ENCODE measurements around the gene MYL3. TPM values are rescaled to one million over a fixed set of nuclear protein-coding genes. Genes with fewer than 3 reads are reported as not detected.
"Not testable (repeated sequence)": the region's sequence is repeated elsewhere in the genome, so short reads cannot be mapped to it uniquely, and the experiment has no call there.

Gene MYL3
- total RNA-seq, result 9,164 TPM
- long read RNA-seq, transcript MYL3-201 (7 exons, 924 nt), result major isoform, 2,813 of 4,088 reads
- long read RNA-seq, transcript MYL3-202 (6 exons, 1,012 nt), result minor isoform, 695 of 4,088 reads
- long read RNA-seq, partial matches to known transcripts, result 390 of 4,088 reads
- long read RNA-seq, other reads (novel, unspliced or antisense), result 190 of 4,088 reads

GRCh38 chr3:46863261-46863782 lies at the start of gene MYL3:
Gene MYL3, minus strand, starts transcription at chr3:46863444. Its CDS starts 54 bp downstream, at chr3:46863390.
- DNase-seq (peak; percentile 80), ATAC-seq (peak; percentile 56)
- intact Hi-C loops (cut with micrococcal nuclease), result no loop called here

- DNase-seq, result no peak
- no peak for ATAC-seq
- intact Hi-C loops (cut with micrococcal nuclease), result loop anchor here (5.0 kb wide), 1 partner anchor 206 kb away; no protein-coding TSS in a partner anchor
Measured at GRCh38 chr3:46912986-46913385, 49.7 kb upstream of the MYL3 start.

- not testable (repeated sequence) for ATAC-seq
Measured at GRCh38 chr3:46910914-46911313, 47.7 kb upstream of the MYL3 start.

GRCh38 chr3:46910166-46910760 lies 47.0 kb upstream of the MYL3 start:
- intact Hi-C loops (cut with micrococcal nuclease), result loop anchor here (5.0 kb wide), 1 partner anchor 203 kb away; no protein-coding TSS in a partner anchor
- DNase-seq (peak; percentile 14), ATAC-seq (no peak)

More at GRCh38 chr3:46910914-46911313, 47.7 kb upstream of the MYL3 start:
- intact Hi-C loops (cut with micrococcal nuclease), result loop anchor here (5.0 kb wide), 1 partner anchor 204 kb away; no protein-coding TSS in a partner anchor
- peak; percentile 10 for DNase-seq

GRCh38 chr3:46909535-46910161 lies 46.4 kb upstream of the MYL3 start:
- peak; percentile 80 for ATAC-seq

GRCh38 chr3:46908986-46909534 lies 45.8 kb upstream of the MYL3 start:
- intact Hi-C loops (cut with micrococcal nuclease), result no loop called here
- DNase-seq (no peak), ATAC-seq (peak; percentile 20)

More at GRCh38 chr3:46909535-46910161, 46.4 kb upstream of the MYL3 start:
- DNase-seq, result peak; percentile 90
- intact Hi-C loops (cut with micrococcal nuclease), result loop anchor here (5.0 kb wide), 1 partner anchor 202 kb away; no protein-coding TSS in a partner anchor

GRCh38 chr3:46908294-46908985 lies 45.2 kb upstream of the MYL3 start:
- ATAC-seq (peak; percentile 42), DNase-seq (peak; percentile 58)
- intact Hi-C loops (cut with micrococcal nuclease), result no loop called here

- ATAC-seq, result no peak
- no peak for DNase-seq
- intact Hi-C loops (cut with micrococcal nuclease), result no loop called here
Measured at GRCh38 chr3:46907960-46908293, 44.7 kb upstream of the MYL3 start.

- peak; percentile 18 for DNase-seq
- intact Hi-C loops (cut with micrococcal nuclease), result no loop called here
Measured at GRCh38 chr3:46907271-46907670, 44.0 kb upstream of the MYL3 start.

GRCh38 chr3:46906471-46907058 lies 43.3 kb upstream of the MYL3 start:
- ATAC-seq (no peak), DNase-seq (no peak)
- intact Hi-C loops (cut with micrococcal nuclease), result no loop called here

More at GRCh38 chr3:46907271-46907670, 44.0 kb upstream of the MYL3 start:
- no peak for ATAC-seq

GRCh38 chr3:46905661-46906451 lies 42.6 kb upstream of the MYL3 start:
- DNase-seq, result peak; percentile 17
- intact Hi-C loops (cut with micrococcal nuclease), result no loop called here
- no peak for ATAC-seq

GRCh38 chr3:46905213-46905560 lies 41.9 kb upstream of the MYL3 start:
- intact Hi-C loops (cut with micrococcal nuclease), result no loop called here
- no peak for ATAC-seq
- DNase-seq, result peak; percentile 18

- peak; percentile 28 for DNase-seq
- no peak for ATAC-seq
- intact Hi-C loops (cut with micrococcal nuclease), result no loop called here
Measured at GRCh38 chr3:46904303-46905212, 41.3 kb upstream of the MYL3 start.

GRCh38 chr3:46903341-46904302 lies 40.4 kb upstream of the MYL3 start:
- intact Hi-C loops (cut with micrococcal nuclease), result no loop called here
- ATAC-seq (no peak), DNase-seq (peak; percentile 28)

GRCh38 chr3:46902188-46902631 lies 39.0 kb upstream of the MYL3 start:
- DNase-seq, result peak; percentile 24
- intact Hi-C loops (cut with micrococcal nuclease), result no loop called here
- ATAC-seq, result no peak

- intact Hi-C loops (cut with micrococcal nuclease), result no loop called here
- ATAC-seq, result no peak
- peak; percentile 19 for DNase-seq
Measured at GRCh38 chr3:46901591-46902187, 38.4 kb upstream of the MYL3 start.
